GM20000 (cell line): ENCODE results near the gene PIEZO1.

Experiments
- DNase-seq: peaks from one replicate; pipeline ENCODE4 v3.0.0; 2012; ENCODE audit warnings: low spot score
- TF ChIP-seq, protein P1 (sequence below): IDR thresholded peaks from 2 replicates; pipeline ENCODE4 v1.5.1; 2012; ENCODE audit warnings: mild to moderate bottlenecking, control low read depth; ENCODE audit errors: extremely low read depth, missing control alignments

Gene PIEZO1, protein sequence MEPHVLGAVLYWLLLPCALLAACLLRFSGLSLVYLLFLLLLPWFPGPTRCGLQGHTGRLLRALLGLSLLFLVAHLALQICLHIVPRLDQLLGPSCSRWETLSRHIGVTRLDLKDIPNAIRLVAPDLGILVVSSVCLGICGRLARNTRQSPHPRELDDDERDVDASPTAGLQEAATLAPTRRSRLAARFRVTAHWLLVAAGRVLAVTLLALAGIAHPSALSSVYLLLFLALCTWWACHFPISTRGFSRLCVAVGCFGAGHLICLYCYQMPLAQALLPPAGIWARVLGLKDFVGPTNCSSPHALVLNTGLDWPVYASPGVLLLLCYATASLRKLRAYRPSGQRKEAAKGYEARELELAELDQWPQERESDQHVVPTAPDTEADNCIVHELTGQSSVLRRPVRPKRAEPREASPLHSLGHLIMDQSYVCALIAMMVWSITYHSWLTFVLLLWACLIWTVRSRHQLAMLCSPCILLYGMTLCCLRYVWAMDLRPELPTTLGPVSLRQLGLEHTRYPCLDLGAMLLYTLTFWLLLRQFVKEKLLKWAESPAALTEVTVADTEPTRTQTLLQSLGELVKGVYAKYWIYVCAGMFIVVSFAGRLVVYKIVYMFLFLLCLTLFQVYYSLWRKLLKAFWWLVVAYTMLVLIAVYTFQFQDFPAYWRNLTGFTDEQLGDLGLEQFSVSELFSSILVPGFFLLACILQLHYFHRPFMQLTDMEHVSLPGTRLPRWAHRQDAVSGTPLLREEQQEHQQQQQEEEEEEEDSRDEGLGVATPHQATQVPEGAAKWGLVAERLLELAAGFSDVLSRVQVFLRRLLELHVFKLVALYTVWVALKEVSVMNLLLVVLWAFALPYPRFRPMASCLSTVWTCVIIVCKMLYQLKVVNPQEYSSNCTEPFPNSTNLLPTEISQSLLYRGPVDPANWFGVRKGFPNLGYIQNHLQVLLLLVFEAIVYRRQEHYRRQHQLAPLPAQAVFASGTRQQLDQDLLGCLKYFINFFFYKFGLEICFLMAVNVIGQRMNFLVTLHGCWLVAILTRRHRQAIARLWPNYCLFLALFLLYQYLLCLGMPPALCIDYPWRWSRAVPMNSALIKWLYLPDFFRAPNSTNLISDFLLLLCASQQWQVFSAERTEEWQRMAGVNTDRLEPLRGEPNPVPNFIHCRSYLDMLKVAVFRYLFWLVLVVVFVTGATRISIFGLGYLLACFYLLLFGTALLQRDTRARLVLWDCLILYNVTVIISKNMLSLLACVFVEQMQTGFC (N-terminal part only)

GRCh38 chr16:88785106-88785924 lies at the start of gene PIEZO1:
Gene PIEZO1 (minus strand): TSS chr16:88785220. CDS start chr16:88784964, 256 bp downstream.
- peak; percentile 95 for DNase-seq

DNA sequence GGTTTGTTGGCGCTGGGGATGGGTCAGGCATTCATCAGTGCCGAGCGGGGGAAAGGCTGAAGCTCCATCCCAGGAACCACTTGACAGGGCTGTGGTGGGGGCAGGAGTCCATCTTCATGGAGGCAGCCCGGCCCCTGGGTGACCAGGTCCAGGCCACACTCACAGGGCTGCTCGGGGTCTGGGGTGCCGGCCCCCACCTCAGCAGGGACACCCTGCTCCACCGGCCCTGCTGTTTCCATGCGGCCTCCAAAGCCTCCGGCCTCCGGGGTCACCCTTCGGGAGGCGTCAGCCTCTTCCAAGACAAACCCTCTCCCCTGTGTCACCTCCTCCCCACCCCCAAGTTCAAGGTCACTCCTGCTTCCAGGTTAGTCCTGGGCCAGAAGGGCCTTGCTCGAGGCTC lies 49.6 kb upstream of the PIEZO1 start:
- TF ChIP-seq, protein P1, sequence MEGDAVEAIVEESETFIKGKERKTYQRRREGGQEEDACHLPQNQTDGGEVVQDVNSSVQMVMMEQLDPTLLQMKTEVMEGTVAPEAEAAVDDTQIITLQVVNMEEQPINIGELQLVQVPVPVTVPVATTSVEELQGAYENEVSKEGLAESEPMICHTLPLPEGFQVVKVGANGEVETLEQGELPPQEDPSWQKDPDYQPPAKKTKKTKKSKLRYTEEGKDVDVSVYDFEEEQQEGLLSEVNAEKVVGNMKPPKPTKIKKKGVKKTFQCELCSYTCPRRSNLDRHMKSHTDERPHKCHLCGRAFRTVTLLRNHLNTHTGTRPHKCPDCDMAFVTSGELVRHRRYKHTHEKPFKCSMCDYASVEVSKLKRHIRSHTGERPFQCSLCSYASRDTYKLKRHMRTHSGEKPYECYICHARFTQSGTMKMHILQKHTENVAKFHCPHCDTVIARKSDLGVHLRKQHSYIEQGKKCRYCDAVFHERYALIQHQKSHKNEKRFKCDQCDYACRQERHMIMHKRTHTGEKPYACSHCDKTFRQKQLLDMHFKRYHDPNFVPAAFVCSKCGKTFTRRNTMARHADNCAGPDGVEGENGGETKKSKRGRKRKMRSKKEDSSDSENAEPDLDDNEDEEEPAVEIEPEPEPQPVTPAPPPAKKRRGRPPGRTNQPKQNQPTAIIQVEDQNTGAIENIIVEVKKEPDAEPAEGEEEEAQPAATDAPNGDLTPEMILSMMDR = no peak
- no peak for DNase-seq

More at GRCh38 chr16:88785106-88785924, at the start of gene PIEZO1:
- TF ChIP-seq, protein P1 = peak; percentile 94

DNA sequence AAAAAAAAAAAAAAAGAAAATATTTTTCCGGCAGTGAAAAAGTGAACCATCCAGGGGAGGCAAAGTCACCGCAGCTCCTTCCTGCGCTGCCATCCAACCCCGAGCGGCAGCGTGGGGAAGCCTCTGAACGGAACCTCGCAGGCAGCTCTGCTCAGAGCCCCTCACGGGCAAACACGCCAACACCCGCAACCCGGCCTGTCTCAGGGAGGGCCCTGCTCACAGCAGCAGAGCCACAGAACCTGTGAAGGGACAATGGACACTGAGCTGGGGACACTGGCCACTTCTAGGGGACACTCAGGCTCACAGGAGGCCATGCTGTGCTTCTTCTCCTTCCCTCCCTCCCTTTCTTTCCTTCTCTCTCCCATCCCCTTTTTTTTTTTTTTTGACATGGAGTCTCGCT lies 48.1 kb upstream of the PIEZO1 start:
- TF ChIP-seq, protein P1 = no peak
- DNase-seq = no peak

DNA sequence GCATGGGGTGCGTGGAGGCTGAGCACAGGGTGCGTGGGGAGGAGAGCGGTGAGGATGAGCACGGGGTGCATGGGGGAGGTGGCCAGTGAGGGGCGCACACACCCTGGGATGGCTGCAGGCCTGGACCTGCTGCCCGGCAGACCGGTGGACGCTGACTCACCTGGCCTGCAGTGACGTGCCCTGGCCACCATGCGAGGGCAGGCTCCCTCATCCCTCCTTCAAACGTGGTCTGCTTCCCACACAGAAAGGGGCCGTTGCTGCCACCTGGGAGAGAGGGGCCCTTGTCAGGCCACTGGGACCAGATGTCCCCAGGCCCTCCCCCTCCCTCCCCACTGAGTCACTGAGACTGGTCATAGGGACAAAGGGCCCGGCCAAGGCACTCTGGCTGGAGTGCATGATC lies 46.8 kb upstream of the PIEZO1 start:
- TF ChIP-seq, protein P1 = no peak
- no peak for DNase-seq

- TF ChIP-seq, protein P1 = no peak
- no peak for DNase-seq
These were observed 45.8 kb upstream of the PIEZO1 start for GRCh38 chr16:88830783-88831182.

DNA sequence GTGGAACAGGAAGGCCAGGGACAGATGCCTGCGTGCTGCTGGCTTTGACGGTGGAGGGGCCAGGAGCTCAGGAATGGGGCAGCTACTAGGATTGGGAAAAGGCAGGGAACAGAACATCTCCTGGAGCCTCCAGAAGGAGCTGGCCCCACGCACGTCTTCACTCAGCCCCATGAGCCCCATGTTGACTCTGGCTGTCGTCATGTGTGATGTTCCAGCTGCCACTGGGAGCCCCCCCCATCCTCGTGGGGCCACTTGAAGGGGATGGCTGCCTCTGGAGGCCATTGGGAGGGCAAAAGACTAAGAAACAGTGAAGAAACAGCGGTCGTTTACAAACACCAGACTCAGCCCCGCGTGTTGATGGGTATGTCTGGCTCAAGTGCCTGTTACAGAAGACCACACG lies 45.2 kb upstream of the PIEZO1 start:
- no peak for DNase-seq
- TF ChIP-seq, protein P1 = no peak
